H1 (cell line): ENCODE results near the gene ABI2. TPM values are rescaled to one million over a fixed set of nuclear protein-coding genes. Genes with fewer than 3 reads are reported as not detected.

ENCODE experiments used
- MAFK ChIP-seq: IDR thresholded peaks from 2 replicates; pipeline ENCODE4 v1.6.1; 2012; ENCODE audit warnings: low read depth, mild to moderate bottlenecking, improper control_type of control experiment, low read length
- RXRA ChIP-seq: IDR thresholded peaks from 2 replicates; pipeline ENCODE4 v1.6.1; 2011; ENCODE audit warnings: low read depth, mild to moderate bottlenecking, low read length, moderate library complexity; ENCODE audit not compliant: insufficient read depth
- polyA plus RNA-seq, 7 experiments: library from polyadenylated mRNA; depleted of rRNA in 3 of 7; stranded (reverse) in 5 of 7; unstranded in 2 of 7; fragments of >200 nt in 5 of 7; fragments of 200-250 nt in 2 of 7; gene quantifications; 1 replicate in 5 of 7; 2 replicates in 1 of 7; 4 replicates in 1 of 7; pipeline versions ENCODE4 v1.2.1 to v1.2.3, GENCODE V29; 2011 to 2013; ENCODE audit warnings: missing spikeins in 2 of 7, mixed read lengths in 2 of 7
- total RNA-seq: library from RNA; stranded (reverse); fragmentation: NEBNext Ultra II Directional; extraction: Animal tissue kit (Norgen Biotek cat#: 25700); gene quantifications from 2 replicates; pipeline ENCODE4 v1.2.1, GENCODE V29; 2021

ABI2 gene
- total and polyA plus RNA-seq, 2 of the 8 experiments (the other 6 are each of a cell fraction or from before 2014, with no cell fraction given): 62.3 to 118 TPM

DNA sequence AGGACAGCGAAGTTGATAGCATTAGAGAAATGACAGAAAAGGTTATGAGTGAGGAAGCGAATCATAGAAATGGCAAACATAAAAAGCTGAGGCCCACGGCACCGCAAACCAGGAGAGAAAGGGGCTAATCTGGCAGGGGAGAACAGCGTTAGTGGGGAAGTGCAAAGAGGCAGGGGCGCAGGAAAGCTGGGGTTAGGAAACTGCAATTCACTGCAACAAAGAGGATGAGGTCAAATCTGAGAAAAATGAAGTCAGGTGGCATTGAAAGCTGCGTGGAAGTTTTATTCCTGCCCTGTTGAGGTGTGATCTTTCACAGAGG lies 653 bp upstream of the ABI2 start (continued):
- no peak for TF ChIP-seq MAFK
- TF ChIP-seq RXRA: no peak
